Lung (tissue), 12 donors: ENCODE data around the gene ANKRD10. TPM values are rescaled to one million over a fixed set of nuclear protein-coding genes. Genes with fewer than 3 reads are reported as not detected.

Experiments
- ATAC-seq: fragments of 200-7000 bp; cut with Tn5 transposase; one replicate; pipeline ENCODE4 v1.9.1; 2020; ENCODE audit warnings: moderate number of reproducible peaks; ENCODE audit not compliant: insufficient read depth, low FRiP score
- DNase-seq, 3 donors: peaks; one replicate each; pipeline ENCODE4 v3.0.0-alpha.2; 2013 to 2017
- H3K27ac ChIP-seq, 2 donors: one replicate each; pipeline ENCODE4 v1.5.1; 2013; ENCODE audit warnings: mild to moderate bottlenecking in 2 of 2, moderate library complexity in 2 of 2, control low read depth in 1 of 2, inconsistent platforms in 1 of 2, low read depth in 1 of 2, low read length in 1 of 2
- H3K27me3 ChIP-seq, 3 donors: one replicate each; pipeline ENCODE4 v1.5.1; 2013; ENCODE audit warnings: low read length in 2 of 3; ENCODE audit not compliant: control insufficient read depth in 3 of 3, insufficient read depth in 3 of 3
- H3K36me3 ChIP-seq, 4 donors: one replicate each; pipeline ENCODE4 v1.5.1; 2013; ENCODE audit warnings: low read length in 4 of 4, mild to moderate bottlenecking in 1 of 4, moderate library complexity in 1 of 4; ENCODE audit not compliant: control insufficient read depth in 4 of 4, insufficient read depth in 4 of 4
- H3K4me1 ChIP-seq, 5 donors: one replicate each; pipeline ENCODE4 v1.5.1; 2013; ENCODE audit warnings: low read length in 5 of 5, mild to moderate bottlenecking in 2 of 5, moderate library complexity in 1 of 5; ENCODE audit not compliant: control insufficient read depth in 5 of 5, insufficient read depth in 5 of 5
- H3K4me3 ChIP-seq: one replicate; pipeline ENCODE4 v1.5.1; 2013; ENCODE audit warnings: mild to moderate bottlenecking, control low read depth, moderate library complexity
- H3K9ac ChIP-seq, 2 donors: one replicate each; pipeline ENCODE4 v1.5.1; 2013; ENCODE audit warnings: low read length in 2 of 2, control low read depth in 1 of 2; ENCODE audit not compliant: insufficient read depth in 1 of 2
- H3K9me3 ChIP-seq, 4 donors: one replicate each; pipeline ENCODE4 v1.5.1; 2013; ENCODE audit warnings: low read length in 3 of 4, mild to moderate bottlenecking in 1 of 4, moderate library complexity in 1 of 4; ENCODE audit not compliant: control insufficient read depth in 4 of 4, insufficient read depth in 3 of 4
- WGBS, 2 donors: extraction: QIAGEN DNeasy Blood & Tissue Kit; methylation state at CpG; one replicate each; pipeline ENCODE4 v1.1.7; 2013; 5-methylcytosine and 5-hydroxymethylcytosine counted together
- polyA plus RNA-seq, 2 donors: library from polyadenylated mRNA; stranded (reverse); fragments of 200-250 nt; gene quantifications; one replicate each; pipeline ENCODE4 v1.2.1, GENCODE V29; 2013
- total RNA-seq, 2 donors: library from RNA; depleted of rRNA in 1 of 2; stranded (reverse); fragments of >200 nt in 1 of 2; gene quantifications; one replicate each; pipeline ENCODE4 v1.2.1, GENCODE V29; 2014 to 2021
- TF ChIP-seq, protein P1 (sequence below): IDR thresholded peaks from 2 replicates; pipeline ENCODE4 v1.5.1; 2012; ENCODE audit warnings: mild to moderate bottlenecking; ENCODE audit errors: control extremely low read depth, extremely low read depth
- donor health status: control.
- donor health status: control.
- donor health status: Bipolar disorder and iron deficiency.
- donor health status: healthy.
- donor health status: DM: yes; HTN: yes; CAD: no.

Gene ANKRD10
- total and polyA plus RNA-seq, 4 donors = 44.0 to 353 (median 92.3) TPM

DNA sequence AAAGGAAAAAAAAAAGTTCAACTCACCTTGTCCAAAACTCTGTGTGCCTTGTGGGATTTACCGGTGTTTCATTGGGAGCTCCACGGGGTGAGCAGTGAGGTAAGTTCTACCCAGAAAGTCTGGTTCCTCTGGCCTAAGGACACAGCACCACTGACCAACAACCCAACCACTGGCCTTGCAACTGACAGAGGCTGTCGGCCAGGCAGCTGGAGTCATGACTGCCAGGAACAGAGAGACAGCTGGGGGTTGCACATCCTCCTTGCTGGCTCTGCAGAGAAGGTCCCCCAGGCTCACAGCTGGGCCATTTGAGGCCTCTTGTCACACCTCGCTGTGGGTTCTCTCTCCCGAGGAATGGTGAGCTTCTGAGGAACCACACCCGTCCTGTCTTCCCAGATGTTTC lies 59.5 kb downstream of the ANKRD10 start:
- WGBS, 2 donors = 82 to 91% methylated on average over 6 of the region's 6 CpGs
- TF ChIP-seq, protein P1, sequence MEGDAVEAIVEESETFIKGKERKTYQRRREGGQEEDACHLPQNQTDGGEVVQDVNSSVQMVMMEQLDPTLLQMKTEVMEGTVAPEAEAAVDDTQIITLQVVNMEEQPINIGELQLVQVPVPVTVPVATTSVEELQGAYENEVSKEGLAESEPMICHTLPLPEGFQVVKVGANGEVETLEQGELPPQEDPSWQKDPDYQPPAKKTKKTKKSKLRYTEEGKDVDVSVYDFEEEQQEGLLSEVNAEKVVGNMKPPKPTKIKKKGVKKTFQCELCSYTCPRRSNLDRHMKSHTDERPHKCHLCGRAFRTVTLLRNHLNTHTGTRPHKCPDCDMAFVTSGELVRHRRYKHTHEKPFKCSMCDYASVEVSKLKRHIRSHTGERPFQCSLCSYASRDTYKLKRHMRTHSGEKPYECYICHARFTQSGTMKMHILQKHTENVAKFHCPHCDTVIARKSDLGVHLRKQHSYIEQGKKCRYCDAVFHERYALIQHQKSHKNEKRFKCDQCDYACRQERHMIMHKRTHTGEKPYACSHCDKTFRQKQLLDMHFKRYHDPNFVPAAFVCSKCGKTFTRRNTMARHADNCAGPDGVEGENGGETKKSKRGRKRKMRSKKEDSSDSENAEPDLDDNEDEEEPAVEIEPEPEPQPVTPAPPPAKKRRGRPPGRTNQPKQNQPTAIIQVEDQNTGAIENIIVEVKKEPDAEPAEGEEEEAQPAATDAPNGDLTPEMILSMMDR = no peak
- no peak overlapping the region for H3K27ac ChIP-seq
- H3K4me1 ChIP-seq = no peaks in the 10 kb centered on the region
- no peaks in the 10 kb centered on the region for H3K27me3 ChIP-seq
- H3K36me3 ChIP-seq = no peaks in the 10 kb centered on the region
- no peak for ATAC-seq
- peaks cover 0 to 9% (median 0%) of the 10 kb centered on the region in 4 donors for H3K9me3 ChIP-seq
- H3K4me3 ChIP-seq = no peak overlapping the region
- no peak for DNase-seq
- no peak overlapping the region for H3K9ac ChIP-seq

DNA sequence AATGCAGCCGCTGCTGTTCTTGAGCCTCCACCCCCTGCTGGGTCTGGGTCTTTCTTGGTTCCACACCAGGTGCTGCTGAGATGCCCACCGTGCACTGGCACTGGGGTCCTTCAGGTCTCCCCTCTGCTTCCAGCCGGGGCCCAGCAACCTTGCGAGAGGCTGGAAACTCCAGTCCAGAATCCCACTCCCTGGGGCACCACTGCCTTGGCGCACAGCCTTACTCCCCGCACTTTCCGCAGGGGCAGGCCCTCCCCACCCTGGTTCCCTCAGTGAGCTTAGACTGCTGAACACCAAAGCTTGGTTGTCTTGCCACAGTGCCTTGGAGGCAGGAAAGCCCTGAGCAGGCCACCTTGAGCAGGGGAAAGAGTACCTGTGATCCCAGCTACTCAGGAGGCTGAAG lies 60.0 kb downstream of the ANKRD10 start:
- 96 to 98% methylated on average over 7 of the region's 7 CpGs for WGBS, 2 donors
- Histone ChIP-seq H3K27me3 (no peaks in the 10 kb centered on the region), H3K9ac (no peak overlapping the region), H3K4me3 (no peak overlapping the region), H3K36me3 (no peaks in the 10 kb centered on the region), H3K4me1 (no peaks in the 10 kb centered on the region), H3K9me3 (peaks cover 0 to 9% (median 0%) of the 10 kb centered on the region in 4 donors), H3K27ac (no peak overlapping the region)
- DNase-seq (no peak), ATAC-seq (no peak)
- TF ChIP-seq, protein P1 = no peak

DNA sequence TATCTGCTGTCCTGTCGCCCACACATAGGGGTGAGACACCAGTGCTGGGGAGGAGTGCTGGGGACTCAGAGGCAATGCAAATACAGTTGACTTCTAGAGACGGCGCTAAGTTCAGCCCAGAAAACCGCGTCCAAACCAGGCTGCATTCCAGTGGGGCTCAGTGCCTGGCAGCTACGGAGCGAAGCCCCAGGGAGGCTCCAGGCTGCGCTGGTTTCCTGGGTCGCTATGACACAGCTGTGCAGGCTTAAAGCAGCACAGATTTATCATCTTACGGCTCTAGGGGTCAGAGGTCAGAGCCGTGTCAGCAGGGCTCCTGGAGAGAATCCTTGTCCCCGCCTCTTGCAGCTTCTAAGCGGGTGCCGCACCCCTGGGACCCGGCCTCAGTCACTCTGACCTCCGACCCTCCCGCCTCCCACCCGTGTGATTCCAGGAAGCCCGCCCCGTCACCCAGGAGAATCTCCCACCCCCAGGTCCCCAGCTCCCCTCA lies 61.6 kb downstream of the ANKRD10 start:
- H3K4me3 ChIP-seq = no peak overlapping the region
- no peak overlapping the region for H3K27ac ChIP-seq
- DNase-seq = peak in 2 of 3 donors; percentile 35 to 54
- ATAC-seq = no peak
- 71 to 85% methylated on average over 20 of the region's 20 CpGs for WGBS, 2 donors
- TF ChIP-seq, protein P1 = no peak
- H3K4me1 ChIP-seq = no peaks in the 10 kb centered on the region
- H3K9me3 ChIP-seq = peaks cover 0 to 9% (median 0%) of the 10 kb centered on the region in 4 donors
- no peaks in the 10 kb centered on the region for H3K36me3 ChIP-seq
- no peak overlapping the region for H3K9ac ChIP-seq
- H3K27me3 ChIP-seq = no peaks in the 10 kb centered on the region

DNA sequence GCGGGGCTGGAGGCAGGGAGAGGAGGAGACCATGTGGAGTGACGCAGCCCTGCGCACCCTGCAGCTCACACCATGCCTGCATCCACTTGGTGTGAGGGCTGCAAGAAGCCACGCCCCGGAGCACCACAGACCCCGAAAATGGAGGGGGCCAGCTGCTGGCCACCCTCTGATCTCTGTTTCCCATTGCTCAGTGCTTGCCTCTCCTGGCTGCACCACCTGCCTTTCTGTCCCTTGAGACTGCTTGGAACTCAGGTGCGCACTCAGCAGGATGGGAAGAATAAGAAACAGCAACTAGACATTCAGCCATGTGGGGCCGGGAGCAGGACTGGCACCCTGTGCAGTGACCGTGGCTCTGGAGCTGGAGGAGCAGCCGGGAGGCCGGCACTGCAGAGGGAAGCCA lies 64.0 kb downstream of the ANKRD10 start:
- WGBS, 2 donors = 80 to 86% methylated on average over 11 of the region's 11 CpGs
- Histone ChIP-seq H3K27me3 (no peaks in the 10 kb centered on the region), H3K9ac (no peak overlapping the region), H3K9me3 (peaks cover 0 to 5% (median 0%) of the 10 kb centered on the region in 4 donors), H3K36me3 (no peaks in the 10 kb centered on the region), H3K27ac (no peak overlapping the region), H3K4me1 (no peaks in the 10 kb centered on the region), H3K4me3 (no peak overlapping the region)
- DNase-seq (no peak), ATAC-seq (no peak)
- TF ChIP-seq, protein P1 = no peak
